HG03442 (cell line): ENCODE results near the gene CRADD.

Source experiments
- ATAC-seq: cut with Tn5 transposase; IDR thresholded peaks from one replicate; pipeline ENCODE4 v1.9.1; 2021; ENCODE audit warnings: mild to moderate bottlenecking, moderate library complexity; ENCODE audit not compliant: unreplicated experiment

CRADD gene

GRCh38 chr12:93734784-93735183 is 57.6 kb downstream of the CRADD start:
- no peak for ATAC-seq

GRCh38 chr12:93736640-93737178 is 59.5 kb downstream of the CRADD start:
- no peak for ATAC-seq

- ATAC-seq = no peak
These were observed 60.5 kb downstream of the CRADD start for GRCh38 chr12:93737457-93738198.

- no peak for ATAC-seq
These were observed 61.3 kb downstream of the CRADD start for GRCh38 chr12:93738199-93739058.

GRCh38 chr12:93740751-93741150 is 63.6 kb downstream of the CRADD start:
- no peak for ATAC-seq

GRCh38 chr12:93741659-93742109 is 64.5 kb downstream of the CRADD start:
- ATAC-seq = peak; percentile 20

GRCh38 chr12:93742110-93742934 is 65.1 kb downstream of the CRADD start:
- peak; percentile 76 for ATAC-seq

- no peak for ATAC-seq
These were observed 66.2 kb downstream of the CRADD start for GRCh38 chr12:93743229-93743998.

- no peak for ATAC-seq
These were observed 67.0 kb downstream of the CRADD start for GRCh38 chr12:93743999-93744689.

GRCh38 chr12:93745286-93745685 is 68.1 kb downstream of the CRADD start:
- no peak for ATAC-seq

- no peak for ATAC-seq
These were observed 69.5 kb downstream of the CRADD start for GRCh38 chr12:93746572-93747168.

GRCh38 chr12:93748672-93749383 is 71.7 kb downstream of the CRADD start:
- ATAC-seq = no peak

GRCh38 chr12:93749515-93749914 is 72.3 kb downstream of the CRADD start:
- no peak for ATAC-seq

GRCh38 chr12:93750056-93750455 is 72.9 kb downstream of the CRADD start:
- no peak for ATAC-seq

GRCh38 chr12:93751864-93752610 is 74.9 kb downstream of the CRADD start:
- ATAC-seq = no peak

- no peak for ATAC-seq
These were observed 76.1 kb downstream of the CRADD start for GRCh38 chr12:93753285-93753684.

GRCh38 chr12:93753838-93754429 is 76.8 kb downstream of the CRADD start:
- no peak for ATAC-seq
